Measurements from ENCODE around the gene WFDC6.

WFDC6 gene

DNA sequence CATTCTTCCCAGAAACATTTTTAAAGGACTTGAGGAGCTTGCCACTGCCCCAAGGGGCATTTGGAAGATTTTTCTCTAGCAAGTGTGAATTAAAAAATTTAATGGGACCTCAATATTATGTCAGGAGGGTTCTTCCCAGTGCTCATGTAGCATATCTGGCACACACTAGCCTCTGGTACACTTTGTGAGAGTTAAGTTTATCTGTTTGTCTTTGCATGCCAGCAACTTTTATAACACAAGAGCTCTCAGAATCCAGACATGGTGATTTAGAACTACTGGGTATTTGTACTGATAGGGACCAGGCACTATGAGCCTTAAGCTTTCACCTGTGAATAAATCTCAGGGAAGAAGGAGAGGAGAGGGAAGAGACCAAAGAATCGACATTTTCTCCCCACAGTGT lies 36.7 kb downstream of the WFDC6 start:
- ATAC-seq, result no peak
- Mint-ChIP-seq H3K9me3 (no peaks in the 10 kb centered on the region), H3K36me3 (no peaks in the 10 kb centered on the region), H3K27me3 (peaks cover 54% of the 10 kb centered on the region), H3K27ac (no peak overlapping the region), H3K4me3 (no peak overlapping the region), H3K4me1 (peaks cover 8% of the 10 kb centered on the region)

DNA sequence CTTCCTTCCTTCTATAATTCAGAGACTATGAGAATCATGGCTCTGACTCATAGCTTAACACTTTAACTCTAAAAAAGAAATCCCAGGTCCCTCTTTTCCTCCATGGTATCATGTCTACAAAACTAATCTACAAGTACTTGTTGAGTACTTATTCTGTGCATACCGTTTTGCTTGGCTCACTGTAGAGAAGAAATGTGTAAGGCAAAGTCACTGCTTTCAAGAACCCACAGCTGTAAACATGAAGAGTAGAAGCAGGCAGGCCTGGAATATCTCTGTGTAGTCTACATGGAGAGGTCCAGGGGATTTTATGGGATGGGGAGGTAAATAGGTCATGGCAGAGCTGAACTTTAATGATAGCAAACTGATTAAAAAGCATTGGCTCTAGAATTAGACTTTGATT lies 37.7 kb downstream of the WFDC6 start:
- Mint-ChIP-seq H3K9me3 (no peaks in the 10 kb centered on the region), H3K36me3 (no peaks in the 10 kb centered on the region), H3K27ac (no peak overlapping the region), H3K4me1 (no peaks in the 10 kb centered on the region), H3K4me3 (no peak overlapping the region), H3K27me3 (peaks cover 54% of the 10 kb centered on the region)
- ATAC-seq, result no peak

DNA sequence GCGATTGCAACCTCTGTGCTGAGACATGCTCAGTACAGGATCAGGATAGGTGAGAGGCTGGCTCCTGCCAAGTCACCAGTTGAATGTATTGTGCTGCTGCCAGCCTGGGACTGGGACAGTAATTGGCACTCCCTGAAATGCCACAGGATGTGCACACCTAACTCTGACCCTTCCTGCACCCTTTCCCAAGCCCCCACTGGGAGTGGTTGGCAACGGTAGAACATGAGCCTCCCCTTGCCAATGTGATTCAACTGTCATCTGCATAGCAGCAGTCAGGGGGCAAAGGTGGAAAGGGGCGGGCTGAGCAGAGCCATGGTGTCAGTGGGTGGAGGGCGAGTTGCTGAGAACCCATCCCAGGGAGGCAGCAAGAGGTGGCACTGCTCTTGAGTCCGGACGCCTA lies 39.3 kb downstream of the WFDC6 start:
- H3K27me3 Mint-ChIP-seq, result peaks cover 43% of the 10 kb centered on the region
- H3K4me3 Mint-ChIP-seq, result no peak overlapping the region
- no peaks in the 10 kb centered on the region for H3K4me1 Mint-ChIP-seq
- ATAC-seq, result peak; percentile 46
- H3K27ac Mint-ChIP-seq, result no peak overlapping the region
- H3K36me3 Mint-ChIP-seq, result no peaks in the 10 kb centered on the region
- no peaks in the 10 kb centered on the region for H3K9me3 Mint-ChIP-seq

DNA sequence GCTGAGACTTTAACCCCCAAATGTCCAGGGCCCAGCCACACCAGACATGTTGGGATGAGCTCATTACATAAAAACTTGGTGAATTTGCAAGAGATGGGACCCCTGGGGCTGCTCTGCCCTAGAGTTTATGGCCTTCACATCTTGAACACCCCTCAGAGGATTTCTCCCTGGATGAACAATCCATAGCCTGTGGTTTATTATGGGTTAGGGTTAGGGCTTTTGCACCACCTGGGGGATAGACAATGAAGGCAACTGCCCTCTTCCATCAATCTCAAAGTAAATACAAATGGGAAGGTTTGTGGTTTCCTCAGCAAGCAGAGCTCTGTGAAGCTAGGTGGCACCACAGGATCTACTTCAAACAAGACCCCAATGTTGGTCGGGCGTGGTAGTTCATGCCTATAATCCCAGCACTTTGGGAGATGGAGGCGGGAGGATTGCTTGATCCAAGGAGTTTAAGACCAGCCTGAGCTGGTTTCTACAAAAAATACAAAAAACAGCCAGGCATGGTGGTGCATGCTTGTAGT lies 41.2 kb downstream of the WFDC6 start:
- Mint-ChIP-seq H3K27me3 (peaks cover 34% of the 10 kb centered on the region), H3K27ac (no peak overlapping the region), H3K9me3 (no peaks in the 10 kb centered on the region), H3K4me1 (no peaks in the 10 kb centered on the region), H3K36me3 (no peaks in the 10 kb centered on the region), H3K4me3 (no peak overlapping the region)
- ATAC-seq, result no peak

DNA sequence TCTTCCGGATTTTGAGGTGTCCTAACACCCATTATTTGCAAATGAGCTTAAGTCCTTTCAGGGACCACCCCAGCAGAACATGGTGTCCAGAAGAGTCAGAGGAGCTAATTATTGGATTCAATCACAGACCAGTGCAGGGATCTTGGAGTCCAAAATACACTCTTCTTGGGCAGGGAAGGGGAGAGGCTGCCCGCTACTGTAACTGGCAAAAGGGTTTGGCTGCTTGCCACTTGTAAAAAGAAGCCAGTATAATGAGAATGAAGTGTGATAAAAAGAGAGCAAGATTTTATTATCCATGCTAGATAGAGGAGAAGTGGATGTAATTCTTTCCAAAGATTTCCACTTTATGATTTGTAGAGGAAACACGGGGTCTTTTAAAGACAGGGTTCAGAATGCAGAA lies 43.1 kb downstream of the WFDC6 start:
- no peak overlapping the region for H3K4me3 Mint-ChIP-seq
- no peaks in the 10 kb centered on the region for H3K9me3 Mint-ChIP-seq
- no peaks in the 10 kb centered on the region for H3K4me1 Mint-ChIP-seq
- peaks cover 41% of the 10 kb centered on the region for H3K27me3 Mint-ChIP-seq
- H3K36me3 Mint-ChIP-seq, result no peaks in the 10 kb centered on the region
- no peak for ATAC-seq
- H3K27ac Mint-ChIP-seq, result no peak overlapping the region

DNA sequence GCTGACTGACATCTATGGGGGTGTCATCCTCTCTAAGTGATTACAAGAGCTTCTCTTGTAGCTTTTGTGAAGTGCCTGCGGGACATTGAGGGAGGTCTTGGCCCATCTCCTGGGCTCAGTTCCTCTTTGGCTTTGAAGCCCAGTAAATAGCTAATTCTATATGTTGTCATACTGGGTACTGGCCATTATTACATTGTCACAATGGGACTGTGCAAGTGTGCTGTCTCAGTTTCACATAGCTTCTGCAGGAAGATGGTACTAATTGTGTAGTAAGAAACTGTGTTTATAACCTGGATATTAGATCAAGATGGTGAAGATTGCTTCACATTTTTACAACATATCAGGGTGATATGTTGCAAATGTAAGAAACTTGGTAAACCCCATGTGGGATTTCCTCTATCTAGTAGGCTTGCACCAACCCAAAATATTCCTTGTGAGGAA lies 43.8 kb downstream of the WFDC6 start:
- H3K4me3 Mint-ChIP-seq, result no peak overlapping the region
- no peaks in the 10 kb centered on the region for H3K36me3 Mint-ChIP-seq
- ATAC-seq, result no peak
- H3K27me3 Mint-ChIP-seq, result peaks cover 41% of the 10 kb centered on the region
- no peak overlapping the region for H3K27ac Mint-ChIP-seq
- no peaks in the 10 kb centered on the region for H3K4me1 Mint-ChIP-seq
- no peaks in the 10 kb centered on the region for H3K9me3 Mint-ChIP-seq

DNA sequence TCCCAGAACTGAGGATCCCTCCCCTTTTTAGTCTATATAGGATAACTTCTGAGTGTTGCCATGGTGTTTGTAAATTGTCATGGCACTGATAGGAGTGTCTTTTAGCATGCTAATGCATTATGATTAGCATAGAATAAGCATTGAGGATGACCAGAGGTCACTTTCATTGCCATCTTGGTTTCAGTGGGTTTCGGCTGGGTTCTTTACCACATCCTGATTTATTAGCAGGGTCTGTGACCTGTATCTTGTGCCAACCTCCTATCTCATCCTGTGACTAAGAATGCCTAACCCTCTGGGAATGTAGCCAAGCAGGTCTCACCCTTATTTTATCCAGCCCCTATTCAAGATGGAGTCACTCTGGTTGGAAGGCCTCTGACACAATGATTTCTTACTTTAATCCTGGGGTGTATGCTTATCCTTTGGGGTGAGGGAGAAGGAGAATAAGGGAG lies 50.2 kb downstream of the WFDC6 start:
- Mint-ChIP-seq H3K9me3 (no peaks in the 10 kb centered on the region), H3K4me1 (no peaks in the 10 kb centered on the region), H3K36me3 (no peaks in the 10 kb centered on the region), H3K27me3 (peaks cover 58% of the 10 kb centered on the region), H3K4me3 (no peak overlapping the region), H3K27ac (no peak overlapping the region)
- no peak for ATAC-seq

DNA sequence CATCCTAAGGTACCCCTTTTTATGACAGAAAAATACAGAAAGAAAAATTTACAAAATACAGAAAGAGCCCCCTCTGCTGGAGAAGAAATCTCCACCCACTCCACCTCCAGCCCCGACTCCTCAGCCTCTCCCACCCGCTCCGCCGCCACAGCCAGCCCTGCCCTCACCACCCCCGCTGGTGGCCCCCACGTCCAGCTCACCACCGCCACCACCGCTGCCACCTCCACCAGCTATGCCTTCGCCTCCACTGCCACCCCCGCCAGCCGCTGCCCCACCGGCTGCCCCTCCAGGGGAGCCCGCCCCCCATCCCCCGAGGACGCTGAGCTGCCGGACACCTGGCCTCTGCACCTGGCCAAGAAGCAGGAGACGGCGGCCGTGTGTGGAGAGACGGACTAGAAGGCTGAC lies 52.0 kb downstream of the WFDC6 start:
- Mint-ChIP-seq H3K27me3 (peaks cover 64% of the 10 kb centered on the region), H3K4me3 (no peak overlapping the region), H3K9me3 (no peaks in the 10 kb centered on the region), H3K36me3 (no peaks in the 10 kb centered on the region), H3K4me1 (no peaks in the 10 kb centered on the region), H3K27ac (no peak overlapping the region)
- ATAC-seq, result peak; percentile 39

DNA sequence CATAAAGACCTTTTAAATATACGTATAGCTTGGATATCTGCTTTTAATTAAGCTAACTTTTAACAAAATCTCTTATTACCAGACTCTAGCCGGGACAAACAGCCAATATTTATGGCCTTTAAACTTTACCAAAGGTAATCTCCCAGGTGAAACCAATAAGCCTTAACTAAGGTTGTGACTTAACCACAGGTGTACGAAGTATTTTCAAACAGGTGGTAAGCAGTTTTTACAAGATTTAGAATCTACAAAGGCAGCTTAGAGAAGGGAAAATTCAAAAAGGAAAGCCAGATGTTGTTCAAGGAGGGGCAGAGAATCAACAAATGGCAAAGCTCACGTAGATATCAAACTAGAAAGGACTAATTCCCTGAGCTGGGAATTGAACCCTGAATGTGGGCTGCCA lies 53.9 kb downstream of the WFDC6 start:
- no peaks in the 10 kb centered on the region for H3K4me1 Mint-ChIP-seq
- H3K27ac Mint-ChIP-seq, result no peak overlapping the region
- no peak for ATAC-seq
- H3K4me3 Mint-ChIP-seq, result no peak overlapping the region
- peaks cover 65% of the 10 kb centered on the region for H3K27me3 Mint-ChIP-seq
- no peaks in the 10 kb centered on the region for H3K36me3 Mint-ChIP-seq
- H3K9me3 Mint-ChIP-seq, result no peaks in the 10 kb centered on the region

DNA sequence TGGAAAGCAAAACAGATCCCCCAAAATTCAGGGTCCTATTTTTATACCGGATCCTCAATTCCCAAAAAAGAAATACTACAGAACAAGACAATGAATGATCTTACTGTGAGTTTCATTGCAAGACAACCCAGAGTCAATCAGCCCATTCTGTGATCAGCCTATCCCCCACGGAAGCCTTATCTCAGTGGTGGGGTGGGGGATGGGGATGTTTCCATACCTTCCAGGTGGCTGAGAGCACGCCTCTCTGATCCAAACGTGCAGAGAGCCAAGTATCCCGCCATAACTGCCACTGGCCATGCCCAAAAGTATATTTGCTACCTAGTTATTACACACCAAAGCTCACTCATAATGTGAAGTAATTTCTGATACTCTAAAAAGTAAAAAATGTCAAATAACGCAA lies 54.6 kb downstream of the WFDC6 start:
- no peak overlapping the region for H3K27ac Mint-ChIP-seq
- ATAC-seq, result no peak
- no peak overlapping the region for H3K4me3 Mint-ChIP-seq

More for the DNA sequence above, 54.6 kb downstream of the WFDC6 start:
- no peaks in the 10 kb centered on the region for H3K36me3 Mint-ChIP-seq
- H3K4me1 Mint-ChIP-seq, result no peaks in the 10 kb centered on the region
- H3K9me3 Mint-ChIP-seq, result no peaks in the 10 kb centered on the region
- H3K27me3 Mint-ChIP-seq, result peaks cover 65% of the 10 kb centered on the region
